ENCODE measurements around the gene A2M.

A2M gene

GRCh38 chr12:9120487-9121184 is 4.9 kb upstream of the A2M start:
- no peak for DNase-seq

DNA sequence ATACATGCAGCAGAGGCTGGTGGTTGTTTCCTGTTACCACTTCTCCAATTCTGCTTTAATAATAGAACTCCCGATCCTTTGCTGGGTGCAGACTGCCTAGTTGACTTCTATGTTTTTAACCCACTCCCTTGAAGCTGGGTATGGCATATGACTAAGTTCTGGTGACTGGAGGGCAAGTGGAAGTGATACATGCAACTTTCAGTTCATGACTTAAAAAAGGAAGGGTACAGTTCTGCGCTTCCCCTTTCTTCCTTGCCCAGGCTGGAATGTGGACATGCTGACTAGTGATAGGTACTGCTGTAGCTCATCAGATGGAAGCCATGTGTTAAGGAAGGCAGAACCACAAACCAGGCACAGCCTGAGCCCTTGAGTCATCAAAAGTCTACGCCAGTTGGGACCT is 2.4 kb upstream of the A2M start:
- peak; percentile 57 for DNase-seq

GRCh38 chr12:9114946-9115345 is 773 bp downstream of the A2M start:
- no peak for DNase-seq

DNA sequence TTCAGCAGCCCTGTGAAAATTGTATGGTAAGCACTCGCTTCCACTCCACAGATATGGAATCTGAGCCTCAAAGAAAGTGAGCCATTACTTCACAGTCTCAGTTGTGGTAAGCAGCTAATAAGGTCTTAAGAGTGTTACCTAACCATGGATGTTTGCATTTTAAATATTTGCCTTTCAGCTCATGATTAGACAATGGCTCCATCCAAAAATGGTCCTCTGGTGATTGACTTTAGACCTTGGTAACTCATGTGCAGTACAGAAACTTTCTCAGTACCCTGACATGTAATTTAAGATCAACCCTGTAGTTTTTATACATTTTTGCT is 1.8 kb downstream of the A2M start:
- no peak for DNase-seq

GRCh38 chr12:9113296-9113986 is 2.3 kb downstream of the A2M start:
- no peak for DNase-seq

GRCh38 chr12:9112076-9112853 is 3.5 kb downstream of the A2M start:
- no peak for DNase-seq

DNA sequence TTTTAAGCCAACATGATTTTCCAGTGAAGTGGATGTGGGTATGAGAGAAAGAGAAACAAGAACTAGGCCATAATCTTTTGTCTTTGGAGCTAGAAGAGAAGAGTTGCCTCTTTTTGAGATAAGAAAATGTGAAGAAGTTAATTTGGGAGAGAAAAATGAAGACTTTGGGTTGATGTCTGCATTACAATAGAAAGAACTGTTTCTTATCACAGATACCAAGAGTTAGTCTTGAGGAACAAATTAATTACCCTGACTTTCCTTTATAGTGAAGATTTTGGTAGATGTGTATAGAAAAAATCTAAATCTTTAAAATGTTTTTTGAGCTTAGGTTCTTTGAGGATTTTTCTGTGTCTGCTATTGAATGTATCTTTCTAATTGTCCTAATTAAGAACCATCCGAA is 4.2 kb downstream of the A2M start:
- DNase-seq, result no peak

GRCh38 chr12:9109737-9110491 is 5.8 kb downstream of the A2M start:
- no peak for DNase-seq

- no peak for DNase-seq
Observed at GRCh38 chr12:9109213-9109522, 6.6 kb downstream of the A2M start.

DNA sequence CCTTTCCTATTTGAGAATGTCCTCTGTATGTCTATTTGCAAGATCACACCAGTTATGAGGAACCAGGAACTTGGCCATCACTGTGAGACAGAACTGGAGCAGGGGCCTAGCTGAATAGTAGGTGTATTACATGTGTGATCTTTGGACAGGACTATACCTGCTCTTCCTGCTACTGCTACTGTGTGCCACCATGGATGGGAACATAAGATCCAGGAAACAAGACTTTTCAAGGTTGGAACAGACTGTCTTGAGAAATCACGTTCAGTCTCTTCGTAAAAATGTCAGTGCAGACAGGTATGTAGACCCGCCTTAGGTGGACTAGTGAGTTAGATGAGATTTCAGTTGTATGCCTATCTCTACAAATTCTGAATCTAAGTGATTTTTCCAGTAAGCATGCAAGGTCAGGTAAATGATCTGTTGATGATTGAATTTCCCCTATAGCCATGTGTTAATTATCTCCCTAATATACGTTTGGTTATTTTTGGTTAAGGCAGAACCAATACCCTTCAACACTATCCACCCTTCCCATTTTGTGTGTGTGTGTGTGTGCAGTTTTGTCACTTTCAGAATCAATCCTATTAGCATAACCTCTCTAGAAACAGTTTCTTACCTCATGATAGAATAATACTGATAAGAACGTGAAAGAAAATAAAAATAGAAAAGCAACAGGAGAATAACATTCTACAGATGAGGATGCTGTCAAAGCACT is 7.1 kb downstream of the A2M start:
- DNase-seq, result no peak

- DNase-seq, result no peak
Observed at GRCh38 chr12:9107542-9107873, 8.2 kb downstream of the A2M start.

DNA sequence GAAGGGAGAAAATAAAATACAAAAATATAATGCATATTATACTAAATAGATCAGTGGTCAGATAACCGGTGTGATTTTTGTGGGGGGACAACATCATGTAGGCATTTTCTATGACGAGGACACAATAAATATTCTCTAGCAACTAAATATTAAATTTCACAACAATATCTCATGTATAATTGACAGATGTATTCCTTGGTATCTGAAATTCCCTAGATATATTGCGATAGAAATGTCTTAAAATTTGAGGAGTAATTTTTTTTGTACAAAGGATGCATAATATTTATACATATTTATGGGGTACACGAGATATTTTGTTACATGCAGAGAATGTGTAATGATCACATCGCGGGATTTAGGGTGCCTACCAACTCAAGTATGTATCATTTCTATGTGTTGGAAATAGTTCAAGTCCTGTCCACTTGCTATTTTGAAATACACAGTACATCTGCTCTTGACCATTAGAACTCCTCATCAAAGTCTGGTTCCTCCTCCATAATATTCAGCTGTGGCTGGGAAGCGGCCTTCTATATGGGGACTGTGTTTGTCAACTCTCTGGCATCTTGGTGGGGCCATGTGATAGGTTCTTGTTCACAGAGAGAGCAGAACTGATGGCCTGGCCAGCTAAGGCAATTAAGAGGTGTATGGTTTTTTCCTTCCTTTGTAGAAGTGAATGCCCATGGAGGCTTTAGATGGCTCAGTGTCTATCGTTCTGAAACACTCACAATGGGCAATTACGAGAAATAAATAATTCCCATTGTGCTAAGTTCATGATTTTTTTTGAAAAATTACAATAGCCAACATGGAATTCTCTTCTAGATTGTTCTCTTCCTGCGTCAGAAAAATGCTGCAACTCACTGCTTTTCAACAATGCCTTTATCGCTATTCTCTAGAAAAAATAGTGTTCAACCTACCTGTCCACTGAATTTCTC is 8.8 kb downstream of the A2M start:
- DNase-seq, result no peak

- DNase-seq, result no peak
Observed at GRCh38 chr12:9106067-9106466, 9.7 kb downstream of the A2M start.

DNA sequence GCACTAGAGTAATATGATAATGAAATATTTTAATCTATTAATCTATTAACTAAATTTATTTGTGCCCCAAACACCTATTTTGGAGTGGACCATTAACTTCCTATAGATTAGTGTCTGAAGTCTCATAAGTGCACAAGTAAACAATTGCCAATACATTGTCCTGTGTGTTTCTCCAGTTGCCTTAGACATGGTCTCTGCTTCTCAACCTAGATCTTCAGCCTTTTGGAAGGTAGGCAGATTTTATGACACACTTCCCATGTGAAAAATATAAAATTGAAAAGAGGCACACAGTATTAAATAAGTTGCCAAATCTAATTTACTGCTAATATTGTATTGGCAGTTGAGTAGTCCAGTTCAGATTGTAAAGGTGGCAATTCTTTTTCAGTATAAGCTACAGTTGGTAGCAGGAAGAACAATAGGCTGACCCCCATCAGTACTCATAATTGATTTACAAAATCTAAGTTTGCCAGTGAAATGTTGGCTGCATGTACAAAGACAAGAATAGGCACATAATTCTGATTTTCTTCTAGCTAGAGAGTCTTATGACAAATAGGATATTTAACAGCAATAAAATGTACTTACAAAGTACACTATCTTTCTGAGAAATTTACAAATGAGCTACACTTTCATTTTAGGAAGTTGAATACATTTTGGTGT is 10.8 kb downstream of the A2M start:
- no peak for DNase-seq

DNA sequence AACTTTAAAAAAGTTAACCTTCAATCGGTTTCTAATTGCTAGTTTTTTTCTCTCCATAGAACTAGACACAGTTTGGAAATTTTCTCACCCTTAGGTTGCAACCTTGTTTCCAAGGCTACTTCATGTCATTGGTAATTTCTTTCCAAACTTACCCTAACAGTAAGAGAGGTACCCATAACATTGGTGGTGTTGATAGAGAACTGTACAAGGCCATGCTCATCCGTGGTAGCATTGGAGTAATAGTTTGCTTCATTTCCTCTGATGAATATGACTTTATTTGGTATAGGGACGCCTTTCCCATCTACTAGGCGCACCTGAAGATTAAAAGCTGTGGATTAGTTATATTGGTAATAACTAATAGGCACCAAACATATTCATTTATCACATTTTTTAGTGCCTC is 11.6 kb downstream of the A2M start:
- DNase-seq, result no peak

DNA sequence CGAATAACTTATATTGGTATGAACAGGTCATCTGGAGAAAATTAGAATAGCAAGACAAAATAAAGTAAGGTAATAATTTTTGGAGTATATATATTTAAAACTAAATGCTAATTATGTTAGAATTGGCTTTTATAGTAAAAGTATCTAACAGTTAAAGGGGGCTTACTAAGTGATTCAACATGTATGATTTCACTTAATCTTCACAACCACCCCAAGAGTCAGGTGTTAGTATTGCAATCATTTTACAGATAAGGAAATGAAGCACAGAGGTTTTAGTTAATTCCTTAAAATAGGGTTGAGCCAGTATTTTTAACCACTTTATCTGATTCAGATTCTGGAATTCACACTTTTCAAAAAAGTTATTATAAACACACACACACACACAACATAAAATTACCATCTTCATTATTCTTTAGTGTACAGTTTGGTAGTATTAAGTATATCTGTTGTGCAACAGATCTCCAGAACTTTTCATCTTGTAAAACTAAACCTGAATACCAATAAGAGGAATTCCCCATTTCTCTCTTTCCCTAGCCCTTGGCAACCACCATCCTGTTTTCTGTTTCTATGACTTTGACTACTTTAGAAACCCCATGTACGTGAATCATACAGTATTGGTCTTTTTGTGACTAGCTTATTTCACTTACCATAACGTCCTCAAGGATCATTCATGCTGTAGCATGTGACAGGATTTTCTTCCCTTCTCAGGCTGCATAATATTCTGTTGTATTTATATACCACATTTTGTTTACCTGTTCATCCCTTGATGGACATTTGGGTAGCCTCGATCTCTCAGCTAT is 12.5 kb downstream of the A2M start:
- DNase-seq, result no peak

DNA sequence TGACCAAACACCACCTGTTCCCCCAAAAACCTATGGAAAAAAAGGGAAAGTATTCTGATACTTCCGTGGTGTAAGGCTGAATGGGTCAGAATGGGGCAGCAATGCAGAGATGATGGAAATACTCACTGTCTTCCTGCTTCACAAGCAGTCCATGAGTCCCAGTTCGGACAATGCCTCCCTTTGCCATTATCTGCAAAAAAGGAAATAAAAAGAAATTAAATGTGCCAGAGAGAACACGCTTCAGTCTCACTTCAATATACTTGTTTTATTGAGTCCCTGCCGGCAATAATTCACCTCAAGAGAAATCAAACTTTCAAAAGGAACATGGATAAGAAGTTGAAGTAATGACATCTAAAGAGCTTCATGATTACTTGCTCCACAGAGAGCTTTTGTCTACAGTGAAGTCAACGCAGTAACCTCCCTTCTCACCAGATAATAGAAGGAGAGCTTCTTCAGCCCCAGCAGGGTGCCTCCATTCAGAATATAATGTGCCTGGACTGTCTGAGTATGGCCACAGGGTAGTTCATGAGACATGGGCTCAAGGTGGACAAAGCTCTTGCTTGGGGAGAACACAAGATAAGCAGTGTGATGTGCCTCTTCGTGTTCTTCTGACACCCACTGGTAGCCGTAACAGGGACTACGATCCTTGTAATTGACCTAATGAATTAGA is 14.6 kb downstream of the A2M start:
- no peak for DNase-seq

- no peak for DNase-seq
Observed at GRCh38 chr12:9099552-9100190, 16.0 kb downstream of the A2M start.

DNA sequence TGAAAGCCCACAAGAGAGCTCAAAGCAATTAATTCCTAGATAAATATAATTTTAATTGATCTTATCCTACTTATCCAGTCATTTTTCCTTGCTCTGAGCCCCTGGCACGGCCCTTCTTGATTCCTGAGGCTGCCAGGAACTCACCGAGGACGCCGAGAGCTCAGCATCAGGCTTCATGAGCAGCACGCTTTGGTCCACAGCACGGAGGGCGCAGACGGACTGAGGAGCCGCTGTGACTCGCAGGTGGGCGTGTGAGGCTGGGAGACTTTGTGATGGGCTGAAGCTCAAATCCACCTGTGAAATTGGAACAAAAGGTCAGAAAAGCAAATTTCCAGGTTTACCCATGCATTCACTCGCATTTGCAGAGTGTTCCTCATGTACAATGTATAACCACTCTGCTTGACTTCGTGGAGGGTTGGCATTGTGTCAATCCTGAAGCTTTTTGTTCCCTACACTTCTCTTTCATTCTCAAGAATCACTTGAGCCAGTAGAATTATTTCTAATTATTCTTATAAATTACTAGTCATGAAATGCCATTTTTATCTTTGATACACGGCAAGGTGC is 17.2 kb downstream of the A2M start:
- no peak for DNase-seq
